ENCODE results near the gene LMO2. TPM values are rescaled to one million over a fixed set of nuclear protein-coding genes. Genes with fewer than 3 reads are reported as not detected.

The LMO2 gene
- total RNA-seq, 2 donors from 2014 or later = 1.1 to 1.2 TPM

- TF ChIP-seq CTCF (conservative IDR thresholded peaks at IDR 0.05) = no peak
- Histone ChIP-seq H3K27ac (ENCODE audit: low read depth, low read length) (no peak overlapping the region), H3K4me1 (ENCODE audit: control insufficient read depth, insufficient read depth, low read length) (no peaks in the 10 kb centered on the region), H3K9me3 (ENCODE audit: control insufficient read depth, low read length) (no peaks in the 10 kb centered on the region), H3K27me3 (ENCODE audit: control insufficient read depth, insufficient read depth, low read length, poor library complexity, severe bottlenecking) (peaks cover 10% of the 10 kb centered on the region), H3K4me3 (ENCODE audit: low read length) (no peak overlapping the region), H3K9ac (ENCODE audit: extremely low read depth, low read length, poor library complexity, severe bottlenecking) (no peak overlapping the region), H3K36me3 (ENCODE audit: control insufficient read depth, insufficient read depth, low read length) (no peaks in the 10 kb centered on the region)
- peaks cover 6% of the 10 kb centered on the region for H3K27me3 Mint-ChIP-seq (ENCODE audit: insufficient read depth)
- H3K4me1 Mint-ChIP-seq = peaks cover 2% of the 10 kb centered on the region
- DNase-seq = no peak
- no peak overlapping the region for H3K4me3 Mint-ChIP-seq
- H3K27ac Mint-ChIP-seq = no peak overlapping the region
- H3K9me3 Mint-ChIP-seq = no peaks in the 10 kb centered on the region
- 77 to 91% methylated on average over 3 of the region's 3 CpGs for WGBS, 2 experiments (ENCODE audit: insufficient coverage in 1 of 2, insufficient read length in 1 of 2)
- H3K36me3 Mint-ChIP-seq (ENCODE audit: low read depth) = no peaks in the 10 kb centered on the region
These were observed 6.4 kb downstream of the LMO2 start for GRCh38 chr11:33885338-33886005.

GRCh38 chr11:33884601-33885000 is 7.3 kb downstream of the LMO2 start:
- Histone ChIP-seq H3K27me3 (ENCODE audit: control insufficient read depth, insufficient read depth, low read length, poor library complexity, severe bottlenecking) (peaks cover 11% of the 10 kb centered on the region), H3K4me3 (ENCODE audit: low read length) (no peak overlapping the region), H3K9me3 (ENCODE audit: control insufficient read depth, low read length) (no peaks in the 10 kb centered on the region), H3K27ac (ENCODE audit: low read depth, low read length) (no peak overlapping the region), H3K4me1 (ENCODE audit: control insufficient read depth, insufficient read depth, low read length) (no peaks in the 10 kb centered on the region), H3K9ac (ENCODE audit: extremely low read depth, low read length, poor library complexity, severe bottlenecking) (no peak overlapping the region), H3K36me3 (ENCODE audit: control insufficient read depth, insufficient read depth, low read length) (no peaks in the 10 kb centered on the region)
- Mint-ChIP-seq H3K27me3 (ENCODE audit: insufficient read depth) (peaks cover 6% of the 10 kb centered on the region), H3K4me3 (no peak overlapping the region), H3K27ac (no peak overlapping the region), H3K36me3 (ENCODE audit: low read depth) (no peaks in the 10 kb centered on the region), H3K9me3 (no peaks in the 10 kb centered on the region), H3K4me1 (peaks cover 2% of the 10 kb centered on the region)
- TF ChIP-seq CTCF (conservative IDR thresholded peaks at IDR 0.05) = no peak
- no peak for DNase-seq
- WGBS, 2 experiments (ENCODE audit: insufficient coverage in 1 of 2, insufficient read length in 1 of 2) = 75 to 100% methylated on average over 1 to 3 of the region's 3 CpGs

DNA sequence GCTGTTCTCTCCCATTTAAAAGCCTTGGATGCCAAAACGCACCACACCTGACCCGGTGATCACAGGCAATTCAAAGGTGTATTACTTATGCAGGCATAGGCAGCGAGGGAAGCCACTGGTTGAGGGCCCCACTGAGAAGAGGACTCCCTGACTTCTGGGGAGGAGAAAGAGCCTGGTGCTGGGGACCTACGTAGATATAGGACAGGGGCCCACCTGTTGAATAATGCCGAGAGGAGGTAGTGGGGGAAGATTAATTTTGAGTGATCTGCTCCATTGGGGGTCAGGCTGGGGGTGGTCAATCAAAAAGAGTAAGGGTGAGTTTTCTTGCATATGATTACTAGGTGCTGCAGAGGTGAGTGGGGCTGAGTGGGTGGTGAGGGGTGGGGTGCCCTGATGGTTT is 7.8 kb downstream of the LMO2 start:
- H3K4me3 ChIP-seq (ENCODE audit: low read length) = no peak overlapping the region
- TF ChIP-seq CTCF (conservative IDR thresholded peaks at IDR 0.05) = no peak
- H3K4me3 Mint-ChIP-seq = no peak overlapping the region
- H3K36me3 Mint-ChIP-seq (ENCODE audit: low read depth) = no peaks in the 10 kb centered on the region
- H3K4me1 Mint-ChIP-seq = peaks cover 2% of the 10 kb centered on the region
- no peaks in the 10 kb centered on the region for H3K9me3 ChIP-seq (ENCODE audit: control insufficient read depth, low read length)
- peaks cover 11% of the 10 kb centered on the region for H3K27me3 ChIP-seq (ENCODE audit: control insufficient read depth, insufficient read depth, low read length, poor library complexity, severe bottlenecking)
- H3K9ac ChIP-seq (ENCODE audit: extremely low read depth, low read length, poor library complexity, severe bottlenecking) = no peak overlapping the region
- H3K9me3 Mint-ChIP-seq = no peaks in the 10 kb centered on the region
- no peak overlapping the region for H3K27ac ChIP-seq (ENCODE audit: low read depth, low read length)
- DNase-seq = no peak
- no peak overlapping the region for H3K27ac Mint-ChIP-seq
- 91 to 96% methylated on average over 3 to 5 of the region's 5 CpGs for WGBS, 2 experiments (ENCODE audit: insufficient coverage in 1 of 2, insufficient read length in 1 of 2)
- H3K4me1 ChIP-seq (ENCODE audit: control insufficient read depth, insufficient read depth, low read length) = no peaks in the 10 kb centered on the region
- H3K36me3 ChIP-seq (ENCODE audit: control insufficient read depth, insufficient read depth, low read length) = no peaks in the 10 kb centered on the region
- peaks cover 6% of the 10 kb centered on the region for H3K27me3 Mint-ChIP-seq (ENCODE audit: insufficient read depth)
